ENCODE results near the gene RHOBTB3. TPM values are rescaled to one million over a fixed set of nuclear protein-coding genes. Genes with fewer than 3 reads are reported as not detected.

Gene RHOBTB3
- polyA plus RNA-seq, 2 of the 4 experiments (the other 2 are of a cell fraction) = 9.1 to 28.6 TPM

GRCh38 chr5:95723632-95724369 is 7.3 kb upstream of the RHOBTB3 start:
- CTCF ChIA-PET = interaction anchor here (0.7 to 1.3 kb wide), 3 partner anchors 59 to 123 kb away, joined by 3 read pairs; no protein-coding TSS in a partner anchor
- Histone ChIP-seq H3K4me2 (no peak overlapping the region), H3K4me1 (no peaks in the 10 kb centered on the region), H3K4me3 (no peak overlapping the region), H3K27ac (no peak overlapping the region), H3K9me3 (no peaks in the 10 kb centered on the region)
- TF ChIP-seq MAFK (IDR thresholded peaks at IDR 0.05; ENCODE audit: partially characterized antibody) (no peak), JUN (IDR thresholded peaks at IDR 0.05) (no peak), TFCP2L1 (CRISPR knock-in tag; IDR thresholded peaks at IDR 0.05) (no peak), FOSL2 (IDR thresholded peaks at IDR 0.05) (no peak), FOSL2 (CRISPR knock-in tag; IDR thresholded peaks at IDR 0.05) (no peak), FOSB (CRISPR knock-in tag; IDR thresholded peaks at IDR 0.05) (no peak), ZFP36 (IDR thresholded peaks at IDR 0.05; ENCODE audit: borderline replicate concordance, partially characterized antibody) (no peak), EHF (CRISPR knock-in tag; IDR thresholded peaks at IDR 0.05) (no peak), FOXS1 (CRISPR knock-in tag; IDR thresholded peaks at IDR 0.05) (no peak), CEBPB (IDR thresholded peaks at IDR 0.05) (no peak), KDM1A (IDR thresholded peaks at IDR 0.05; ENCODE audit: low read depth) (no peak), RNF2 (IDR thresholded peaks at IDR 0.05; ENCODE audit: borderline replicate concordance, low read depth) (no peak), HDAC2 (IDR thresholded peaks at IDR 0.05) (no peak), EHMT2 (IDR thresholded peaks at IDR 0.05; ENCODE audit: low read depth) (no peak)
- TF ChIP-seq, protein P1, sequence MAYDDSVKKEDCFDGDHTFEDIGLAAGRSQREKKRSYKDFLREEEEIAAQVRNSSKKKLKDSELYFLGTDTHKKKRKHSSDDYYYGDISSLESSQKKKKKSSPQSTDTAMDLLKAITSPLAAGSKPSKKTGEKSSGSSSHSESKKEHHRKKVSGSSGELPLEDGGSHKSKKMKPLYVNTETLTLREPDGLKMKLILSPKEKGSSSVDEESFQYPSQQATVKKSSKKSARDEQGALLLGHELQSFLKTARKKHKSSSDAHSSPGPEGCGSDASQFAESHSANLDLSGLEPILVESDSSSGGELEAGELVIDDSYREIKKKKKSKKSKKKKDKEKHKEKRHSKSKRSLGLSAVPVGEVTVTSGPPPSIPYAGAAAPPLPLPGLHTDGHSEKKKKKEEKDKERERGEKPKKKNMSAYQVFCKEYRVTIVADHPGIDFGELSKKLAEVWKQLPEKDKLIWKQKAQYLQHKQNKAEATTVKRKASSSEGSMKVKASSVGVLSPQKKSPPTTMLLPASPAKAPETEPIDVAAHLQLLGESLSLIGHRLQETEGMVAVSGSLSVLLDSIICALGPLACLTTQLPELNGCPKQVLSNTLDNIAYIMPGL (CRISPR knock-in tag; IDR thresholded peaks at IDR 0.05; ENCODE audit: borderline replicate concordance) = no peak
- TF ChIP-seq, protein P2, sequence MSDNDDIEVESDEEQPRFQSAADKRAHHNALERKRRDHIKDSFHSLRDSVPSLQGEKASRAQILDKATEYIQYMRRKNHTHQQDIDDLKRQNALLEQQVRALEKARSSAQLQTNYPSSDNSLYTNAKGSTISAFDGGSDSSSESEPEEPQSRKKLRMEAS (IDR thresholded peaks at IDR 0.05) = no peak
- no peak for DNase-seq (ENCODE audit: low read depth in 1 of 2, low spot score in 1 of 2)
- no peak for FAIRE-seq
- no peak; a peak in 1 of 6 replicates for ATAC-seq
- 91% methylated on average over 5 of the region's 5 CpGs for WGBS (ENCODE audit: missing lambda C conversion rate)
- POLR2A ChIA-PET = no interaction called here

GRCh38 chr5:95725071-95725820 is 5.9 kb upstream of the RHOBTB3 start:
- 80% methylated on average over 5 of the region's 5 CpGs for WGBS (ENCODE audit: missing lambda C conversion rate)
- Histone ChIP-seq H3K4me2 (no peak overlapping the region), H3K4me1 (peaks cover 2% of the 10 kb centered on the region; the same call in 1 of the 3 replicates), H3K4me3 (no peak overlapping the region), H3K9me3 (no peaks in the 10 kb centered on the region), H3K27ac (no peak overlapping the region)
- DNase-seq (ENCODE audit: low read depth in 1 of 2, low spot score in 1 of 2) (no peak), ATAC-seq (no peak), FAIRE-seq (no peak)
- TF ChIP-seq SMC3 (IDR thresholded peaks at IDR 0.05) (no peak), KDM1A (IDR thresholded peaks at IDR 0.05; ENCODE audit: low read depth) (no peak), RFX5 (IDR thresholded peaks at IDR 0.05) (no peak), FOXS1 (CRISPR knock-in tag; IDR thresholded peaks at IDR 0.05) (no peak), CHD4 (IDR thresholded peaks at IDR 0.05; ENCODE audit: borderline replicate concordance) (no peak), CBX8 (IDR thresholded peaks at IDR 0.05) (no peak), ATOH8 (CRISPR knock-in tag; IDR thresholded peaks at IDR 0.05; ENCODE audit: low read depth) (no peak), RARB (CRISPR knock-in tag; IDR thresholded peaks at IDR 0.05) (no peak)
- TF ChIP-seq, protein P2 (IDR thresholded peaks at IDR 0.05) = no peak
- POLR2A ChIA-PET = interaction anchor here (1.0 kb wide), 1 partner anchor 78 kb away, joined by 5 read pairs; the partner anchor contains the start of gene RFESD
- CTCF ChIA-PET = interaction anchor here (1.2 to 3.0 kb wide), 4 partner anchors 54 to 61 kb away, joined by 3 to 11 read pairs (median 4); no protein-coding TSS in a partner anchor

Measured in A549 (cell line).